H9 (cell line): ENCODE data around the gene CASK. TPM values are rescaled to one million over a fixed set of nuclear protein-coding genes. Genes with fewer than 3 reads are reported as not detected.

Experiments used
- DNase-seq: peaks from one replicate; pipeline ENCODE4 v3.0.0-alpha.2; 2017
- H2AFZ ChIP-seq: one replicate; pipeline ENCODE4 v1.6.1; 2013; ENCODE audit warnings: mild to moderate bottlenecking, low read length, control low read depth, moderate library complexity
- H2AK5ac ChIP-seq: 2 replicates; pipeline ENCODE4 v1.6.1; 2013; ENCODE audit warnings: low read length, control low read depth, mixed read lengths; ENCODE audit not compliant: insufficient read length
- H2BK120ac ChIP-seq: one replicate; pipeline ENCODE4 v1.6.1; 2013; ENCODE audit warnings: low read depth, mild to moderate bottlenecking, low read length, control low read depth, inconsistent platforms; ENCODE audit not compliant: poor library complexity, severe bottlenecking
- H2BK12ac ChIP-seq: 2 replicates; pipeline ENCODE4 v1.6.1; 2013; ENCODE audit warnings: low read length, control low read depth, mixed read lengths, low read depth; ENCODE audit not compliant: insufficient read length
- H2BK15ac ChIP-seq: 2 replicates; pipeline ENCODE4 v1.6.1; 2013; ENCODE audit warnings: low read depth, low read length, control low read depth
- H2BK20ac ChIP-seq: one replicate; pipeline ENCODE4 v1.6.1; 2013; ENCODE audit warnings: low read depth, mild to moderate bottlenecking, low read length, control low read depth, inconsistent platforms; ENCODE audit not compliant: poor library complexity, severe bottlenecking
- H2BK5ac ChIP-seq: 2 replicates; pipeline ENCODE4 v1.6.1; 2013; ENCODE audit warnings: low read length, control low read depth, mixed read lengths; ENCODE audit not compliant: insufficient read length
- H3K14ac ChIP-seq: 2 replicates; pipeline ENCODE4 v1.6.1; 2013; ENCODE audit warnings: low read length, control low read depth; ENCODE audit not compliant: insufficient read depth
- H3K18ac ChIP-seq: 2 replicates; pipeline ENCODE4 v1.6.1; 2013; ENCODE audit warnings: low read depth, mild to moderate bottlenecking, mixed read lengths, low read length, control low read depth; ENCODE audit not compliant: insufficient read length
- H3K23ac ChIP-seq: 2 replicates; pipeline ENCODE4 v1.6.1; 2013; ENCODE audit warnings: low read length, control low read depth, mixed read lengths, low read depth; ENCODE audit not compliant: insufficient read length
- H3K23me2 ChIP-seq: 2 replicates; pipeline ENCODE4 v1.6.1; 2013; ENCODE audit warnings: low read depth, mild to moderate bottlenecking, mixed read lengths, low read length, control low read depth; ENCODE audit not compliant: insufficient read length, poor library complexity, severe bottlenecking
- H3K27ac ChIP-seq: 2 replicates; pipeline ENCODE4 v1.5.1; 2013; ENCODE audit warnings: low read length, control low read depth, mixed read lengths, low read depth; ENCODE audit not compliant: insufficient read length
- H3K27me3 ChIP-seq: 2 replicates; pipeline ENCODE4 v1.6.1; 2013; ENCODE audit warnings: low read length, control low read depth, inconsistent platforms; ENCODE audit not compliant: insufficient read depth
- H3K4ac ChIP-seq: 2 replicates; pipeline ENCODE4 v1.6.1; 2013; ENCODE audit warnings: low read depth, mild to moderate bottlenecking, control low read depth, inconsistent platforms, low read length, moderate library complexity
- H3K4me1 ChIP-seq: 2 replicates; pipeline ENCODE4 v1.6.1; 2013; ENCODE audit warnings: low read length, control low read depth, inconsistent platforms; ENCODE audit not compliant: insufficient read depth
- H3K4me2 ChIP-seq: 2 replicates; pipeline ENCODE4 v1.6.1; 2013; ENCODE audit warnings: low read length, control low read depth, mixed read lengths; ENCODE audit not compliant: insufficient read length, insufficient read depth
- H3K56ac ChIP-seq: 2 replicates; pipeline ENCODE4 v1.6.1; 2013; ENCODE audit warnings: low read depth, mild to moderate bottlenecking, mixed read lengths, low read length, control low read depth; ENCODE audit not compliant: insufficient read length
- H3K79me1 ChIP-seq: 2 replicates; pipeline ENCODE4 v1.6.1; 2013; ENCODE audit warnings: low read depth, mild to moderate bottlenecking, moderate library complexity, low read length, control low read depth, inconsistent platforms; ENCODE audit not compliant: insufficient read depth, poor library complexity, severe bottlenecking
- H3K79me2 ChIP-seq: 2 replicates; pipeline ENCODE4 v1.6.1; 2013; ENCODE audit warnings: low read length, control low read depth, inconsistent platforms; ENCODE audit not compliant: insufficient read depth
- H3K9ac ChIP-seq: 2 replicates; pipeline ENCODE4 v1.6.1; 2013; ENCODE audit warnings: low read length, control low read depth, mixed read lengths; ENCODE audit not compliant: insufficient read length; ENCODE audit errors: extremely low read depth
- H3K9me3 ChIP-seq: one replicate; pipeline ENCODE4 v1.6.1; 2013; ENCODE audit warnings: low read depth, low read length, inconsistent platforms; ENCODE audit not compliant: control insufficient read depth
- H3T11ph ChIP-seq: one replicate; pipeline ENCODE4 v1.6.1; 2013; ENCODE audit warnings: mild to moderate bottlenecking, low read length, control low read depth, inconsistent platforms
- H4K20me1 ChIP-seq: one replicate; pipeline ENCODE4 v1.6.1; 2013; ENCODE audit not compliant: control insufficient read depth, insufficient read length, insufficient read depth
- H4K5ac ChIP-seq: 2 replicates; pipeline ENCODE4 v1.6.1; 2013; ENCODE audit warnings: low read depth, mild to moderate bottlenecking, mixed read lengths, low read length, control low read depth; ENCODE audit not compliant: insufficient read length
- H4K8ac ChIP-seq: replicated peaks from 2 replicates; pipeline ENCODE4 v1.6.1; 2013; ENCODE audit warnings: low read length, control low read depth, mixed read lengths, low read depth; ENCODE audit not compliant: insufficient read length
- H4K91ac ChIP-seq: 2 replicates; pipeline ENCODE4 v1.6.1; 2013; ENCODE audit warnings: low read depth, mild to moderate bottlenecking, moderate library complexity, mixed read lengths, low read length, control low read depth; ENCODE audit not compliant: insufficient read length
- H3K27ac Mint-ChIP-seq, 3 experiments: 2 replicates in 2 of 3; 3 replicates in 1 of 3; pipeline ENCODE4 v1.8.0; 2020 to 2021; ENCODE audit warnings: mixed read lengths in 3 of 3, mild to moderate bottlenecking in 1 of 3, moderate library complexity in 1 of 3
- H3K27me3 Mint-ChIP-seq: 2 replicates; pipeline ENCODE4 v1.8.0; 2021; ENCODE audit warnings: low read depth, mild to moderate bottlenecking, moderate library complexity, mixed read lengths
- H3K36me3 Mint-ChIP-seq, 3 experiments: 2 replicates in 2 of 3; 3 replicates in 1 of 3; pipeline ENCODE4 v1.8.0; 2020 to 2021; ENCODE audit warnings: low read depth in 3 of 3, mixed read lengths in 3 of 3; ENCODE audit not compliant: insufficient read depth in 1 of 3
- H3K4me1 Mint-ChIP-seq, 2 experiments: 2 replicates each; pipeline ENCODE4 v1.8.0; 2020; ENCODE audit warnings: mixed read lengths in 2 of 2
- H3K4me3 Mint-ChIP-seq, 2 experiments: 2 replicates in 1 of 2; 3 replicates in 1 of 2; pipeline ENCODE4 v1.8.0; 2020 to 2021; ENCODE audit warnings: mild to moderate bottlenecking in 2 of 2, mixed read lengths in 2 of 2, moderate library complexity in 1 of 2
- H3K9me3 Mint-ChIP-seq, 2 experiments: 2 replicates in 1 of 2; 3 replicates in 1 of 2; pipeline ENCODE4 v1.8.0; 2020; ENCODE audit warnings: mild to moderate bottlenecking in 2 of 2, mixed read lengths in 2 of 2, moderate library complexity in 1 of 2
- CTCF ChIP-seq: fragments of 200-600 bp; sonication (generic); conservative IDR thresholded peaks from 3 replicates; pipeline ENCODE4 v1.8.0; 2021; ENCODE audit warnings: antibody characterized with exemption, mild to moderate bottlenecking
- WGBS: extraction: QIAGEN DNeasy Blood & Tissue Kit; methylation state at CpG from one replicate; pipeline ENCODE4 v1.1.7; 2013; ENCODE audit warnings: missing lambda C conversion rate, low lambda C conversion rate, mixed read lengths; ENCODE audit not compliant: insufficient read length; ENCODE audit errors: extremely low coverage; 5-methylcytosine and 5-hydroxymethylcytosine counted together
- total RNA-seq: library from RNA; stranded (reverse); gene quantifications from 2 replicates; pipeline ENCODE4 v1.2.1, GENCODE V29; 2021

Gene CASK
- total RNA-seq, 1 experiment from 2014 or later: 44.1 TPM

GRCh38 chrX:41580423-41581064 lies 342.8 kb downstream of the CASK start:
- no peaks in the 10 kb centered on the region for H3K79me1 ChIP-seq
- no peak overlapping the region for H3K18ac ChIP-seq
- H3K27me3 Mint-ChIP-seq: no peaks in the 10 kb centered on the region
- H4K8ac ChIP-seq: no peak overlapping the region
- H3K4me3 Mint-ChIP-seq: no peak overlapping the region
- no peak overlapping the region for H4K91ac ChIP-seq
- H2BK120ac ChIP-seq: no peak overlapping the region
- H3K56ac ChIP-seq: no peak overlapping the region
- H3K79me2 ChIP-seq: no peaks in the 10 kb centered on the region
- H3K4ac ChIP-seq: no peak overlapping the region
- H3K27ac ChIP-seq: no peak overlapping the region
- no peak overlapping the region for H2BK5ac ChIP-seq
- no CpG with 5 or more reads among the region's 6 CpGs for WGBS
- no peaks in the 10 kb centered on the region for H3K27me3 ChIP-seq
- no peaks in the 10 kb centered on the region for H3K23me2 ChIP-seq
- no peak overlapping the region for H2BK20ac ChIP-seq
- no peaks in the 10 kb centered on the region for H3K4me1 ChIP-seq
- no peak overlapping the region for H2BK15ac ChIP-seq
- peaks cover 34 to 41% of the 10 kb centered on the region in 2 experiments for H3K9me3 Mint-ChIP-seq
- H3K36me3 Mint-ChIP-seq: peaks cover 9 to 24% (median 14%) of the 10 kb centered on the region in 3 experiments; a peak in 5 of 7 replicates
- no peak overlapping the region for H3K27ac Mint-ChIP-seq
- H2AFZ ChIP-seq: no peak overlapping the region
- no peak overlapping the region for H3K9ac ChIP-seq
- no peak overlapping the region for H2AK5ac ChIP-seq
- H3K4me1 Mint-ChIP-seq: no peaks in the 10 kb centered on the region
- H3K23ac ChIP-seq: no peak overlapping the region
- H2BK12ac ChIP-seq: no peak overlapping the region
- no peak for TF ChIP-seq CTCF
- H3T11ph ChIP-seq: no peak overlapping the region
- H3K4me2 ChIP-seq: no peak overlapping the region
- H3K14ac ChIP-seq: no peak overlapping the region
- no peak for DNase-seq
- H4K5ac ChIP-seq: no peak overlapping the region
- no peaks in the 10 kb centered on the region for H3K9me3 ChIP-seq
- no peaks in the 10 kb centered on the region for H4K20me1 ChIP-seq
